ENCODE data around the gene GIT1. TPM values are rescaled to one million over a fixed set of nuclear protein-coding genes. Genes with fewer than 3 reads are reported as not detected.

Gene GIT1
- polyA plus RNA-seq, 1 of the 3 experiments (the other 2 are of a cell fraction): 42.9 TPM

DNA sequence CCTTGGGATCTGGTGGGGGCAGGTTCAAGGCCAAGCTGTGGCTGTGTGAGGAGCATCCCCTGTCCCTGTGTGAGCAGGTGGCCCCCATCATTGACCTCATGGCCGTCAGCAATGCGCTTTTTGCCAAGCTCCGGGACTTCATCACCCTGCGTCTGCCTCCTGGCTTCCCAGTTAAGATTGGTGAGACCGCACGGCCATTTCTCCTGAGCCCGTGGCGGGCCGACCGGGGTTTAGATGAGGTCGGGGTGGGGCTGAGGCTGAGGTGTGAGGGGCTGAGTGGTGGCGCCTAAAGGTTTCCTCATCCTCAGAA is 22.6 kb upstream of the GIT1 start:
- no peak for DNase-seq
- Histone ChIP-seq H3K9me2 (no peaks in the 10 kb centered on the region), H3K4me2 (no peak overlapping the region), H3K4me1 (ENCODE audit: control insufficient read depth in 1 of 2, insufficient read depth in 2 of 2, low read depth in 1 of 2, low read length in 1 of 2) (peaks cover 0 to 2% of the 10 kb centered on the region in 2 experiments; a peak in 1 of 4 replicates), H3K9me3 (no peaks in the 10 kb centered on the region), H3K36me3 (replicated peaks in 1 of 2; ENCODE audit: control insufficient read depth in 1 of 2, insufficient read depth in 2 of 2, low read length in 1 of 2) (peaks cover 0 to 34% of the 10 kb centered on the region in 2 experiments), H3K27me3 (ENCODE audit: insufficient read depth) (no peaks in the 10 kb centered on the region), H4K20me1 (ENCODE audit: insufficient read depth) (no peaks in the 10 kb centered on the region), H3K4me3 (ENCODE audit: low read depth in 2 of 2, low read length in 1 of 2) (no peak overlapping the region), H2AFZ (ENCODE audit: low read depth) (no peak overlapping the region), H3K9ac (no peak overlapping the region), H3F3A (replicated peaks; ENCODE audit: insufficient read depth) (no peaks in the 10 kb centered on the region), H3K79me2 (ENCODE audit: insufficient read depth) (no peaks in the 10 kb centered on the region), H3K27ac (ENCODE audit: low read depth in 2 of 2, low read length in 1 of 2) (no peak overlapping the region; a peak in 1 of 4 replicates)
- CTCF ChIA-PET: no interaction called here
- TF ChIP-seq NFIC (IDR thresholded peaks at IDR 0.05; ENCODE audit: borderline replicate concordance) (no peak), FOXM1 (IDR thresholded peaks at IDR 0.05; ENCODE audit: low read depth) (no peak), YY1 (IDR thresholded peaks at IDR 0.05; ENCODE audit: low read depth) (no peak), NRF1 (IDR thresholded peaks at IDR 0.05; ENCODE audit: low read depth, low read length) (no peak), TEAD4 (IDR thresholded peaks at IDR 0.05; ENCODE audit: borderline replicate concordance, insufficient read depth) (no peak), TAF1 (IDR thresholded peaks at IDR 0.05; ENCODE audit: borderline replicate concordance, low read depth, low read length) (no peak), RAD21 (IDR thresholded peaks at IDR 0.05; ENCODE audit: low read length) (no peak), FOXJ3 (CRISPR knock-in tag; IDR thresholded peaks at IDR 0.05) (no peak)
- TF ChIP-seq, protein P1, sequence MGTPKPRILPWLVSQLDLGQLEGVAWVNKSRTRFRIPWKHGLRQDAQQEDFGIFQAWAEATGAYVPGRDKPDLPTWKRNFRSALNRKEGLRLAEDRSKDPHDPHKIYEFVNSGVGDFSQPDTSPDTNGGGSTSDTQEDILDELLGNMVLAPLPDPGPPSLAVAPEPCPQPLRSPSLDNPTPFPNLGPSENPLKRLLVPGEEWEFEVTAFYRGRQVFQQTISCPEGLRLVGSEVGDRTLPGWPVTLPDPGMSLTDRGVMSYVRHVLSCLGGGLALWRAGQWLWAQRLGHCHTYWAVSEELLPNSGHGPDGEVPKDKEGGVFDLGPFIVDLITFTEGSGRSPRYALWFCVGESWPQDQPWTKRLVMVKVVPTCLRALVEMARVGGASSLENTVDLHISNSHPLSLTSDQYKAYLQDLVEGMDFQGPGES (IDR thresholded peaks at IDR 0.05; ENCODE audit: low read depth, low read length): no peak
- WGBS (ENCODE audit: low lambda C conversion rate): 94% methylated on average over 4 of the region's 12 CpGs
- POLR2A ChIA-PET: no interaction called here

DNA sequence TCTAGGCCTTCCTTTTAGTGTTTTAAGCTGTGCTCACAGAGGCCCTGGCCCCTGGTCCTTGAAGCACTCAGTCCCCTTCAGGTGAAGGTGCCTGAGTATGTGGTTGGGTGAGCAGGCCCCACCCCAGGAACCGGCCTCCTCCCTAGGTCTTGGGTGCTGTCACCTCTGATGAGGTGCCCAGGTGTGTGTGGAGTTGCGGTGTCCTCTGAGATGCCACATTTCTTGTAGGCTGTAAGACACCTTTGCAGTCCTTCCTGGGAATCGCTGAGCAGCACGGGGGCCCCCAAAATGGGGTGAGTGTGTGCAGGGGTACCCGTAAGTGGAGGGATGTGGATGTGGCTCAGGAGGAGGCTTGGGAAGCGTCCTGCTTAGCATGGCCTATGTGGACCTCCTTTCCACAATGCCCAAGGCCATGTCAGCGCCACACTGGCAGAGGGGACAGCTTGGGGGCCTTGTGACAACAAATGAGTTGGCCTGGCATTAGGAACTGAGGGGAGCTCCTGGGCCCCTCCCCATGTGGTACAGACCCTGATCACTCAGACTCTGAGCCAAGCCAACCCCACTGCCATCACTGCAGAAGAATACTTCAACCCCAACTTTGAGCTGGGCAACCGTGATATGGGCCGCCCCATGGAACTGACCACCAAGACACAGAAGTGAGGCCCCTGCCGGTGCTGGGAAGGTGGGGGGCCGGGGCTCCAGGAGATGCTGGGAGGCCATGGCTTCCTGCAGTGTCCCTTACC is 22.1 kb upstream of the GIT1 start:
- TF ChIP-seq SMC3 (IDR thresholded peaks at IDR 0.05; ENCODE audit: low read depth, low read length) (no peak), RXRA (IDR thresholded peaks at IDR 0.05; ENCODE audit: borderline replicate concordance, low read depth) (no peak), JUND (IDR thresholded peaks at IDR 0.05) (no peak), ELF1 (IDR thresholded peaks at IDR 0.05) (no peak), CHD2 (IDR thresholded peaks at IDR 0.05; ENCODE audit: low read length, partially characterized antibody) (no peak), MEF2A (IDR thresholded peaks at IDR 0.05; ENCODE audit: borderline replicate concordance, low read depth) (no peak), FOXM1 (IDR thresholded peaks at IDR 0.05; ENCODE audit: low read depth) (no peak)
- TF ChIP-seq, protein P2, sequence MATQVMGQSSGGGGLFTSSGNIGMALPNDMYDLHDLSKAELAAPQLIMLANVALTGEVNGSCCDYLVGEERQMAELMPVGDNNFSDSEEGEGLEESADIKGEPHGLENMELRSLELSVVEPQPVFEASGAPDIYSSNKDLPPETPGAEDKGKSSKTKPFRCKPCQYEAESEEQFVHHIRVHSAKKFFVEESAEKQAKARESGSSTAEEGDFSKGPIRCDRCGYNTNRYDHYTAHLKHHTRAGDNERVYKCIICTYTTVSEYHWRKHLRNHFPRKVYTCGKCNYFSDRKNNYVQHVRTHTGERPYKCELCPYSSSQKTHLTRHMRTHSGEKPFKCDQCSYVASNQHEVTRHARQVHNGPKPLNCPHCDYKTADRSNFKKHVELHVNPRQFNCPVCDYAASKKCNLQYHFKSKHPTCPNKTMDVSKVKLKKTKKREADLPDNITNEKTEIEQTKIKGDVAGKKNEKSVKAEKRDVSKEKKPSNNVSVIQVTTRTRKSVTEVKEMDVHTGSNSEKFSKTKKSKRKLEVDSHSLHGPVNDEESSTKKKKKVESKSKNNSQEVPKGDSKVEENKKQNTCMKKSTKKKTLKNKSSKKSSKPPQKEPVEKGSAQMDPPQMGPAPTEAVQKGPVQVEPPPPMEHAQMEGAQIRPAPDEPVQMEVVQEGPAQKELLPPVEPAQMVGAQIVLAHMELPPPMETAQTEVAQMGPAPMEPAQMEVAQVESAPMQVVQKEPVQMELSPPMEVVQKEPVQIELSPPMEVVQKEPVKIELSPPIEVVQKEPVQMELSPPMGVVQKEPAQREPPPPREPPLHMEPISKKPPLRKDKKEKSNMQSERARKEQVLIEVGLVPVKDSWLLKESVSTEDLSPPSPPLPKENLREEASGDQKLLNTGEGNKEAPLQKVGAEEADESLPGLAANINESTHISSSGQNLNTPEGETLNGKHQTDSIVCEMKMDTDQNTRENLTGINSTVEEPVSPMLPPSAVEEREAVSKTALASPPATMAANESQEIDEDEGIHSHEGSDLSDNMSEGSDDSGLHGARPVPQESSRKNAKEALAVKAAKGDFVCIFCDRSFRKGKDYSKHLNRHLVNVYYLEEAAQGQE (IDR thresholded peaks at IDR 0.05; ENCODE audit: low read depth, low read length): no peak
- TF ChIP-seq, protein P1 (IDR thresholded peaks at IDR 0.05; ENCODE audit: low read depth, low read length): no peak
- H3F3A ChIP-seq (replicated peaks; ENCODE audit: insufficient read depth): no peaks in the 10 kb centered on the region
- no peak for DNase-seq
- CTCF ChIA-PET: no interaction called here
- no peaks in the 10 kb centered on the region for H3K9me3 ChIP-seq
- H2AFZ ChIP-seq (ENCODE audit: low read depth): no peak overlapping the region
- H3K27ac ChIP-seq (ENCODE audit: low read depth in 2 of 2, low read length in 1 of 2): no peak overlapping the region
- WGBS (ENCODE audit: low lambda C conversion rate): 91% methylated on average over 11 of the region's 11 CpGs
- peaks cover 0 to 34% of the 10 kb centered on the region in 2 experiments for H3K36me3 ChIP-seq (replicated peaks in 1 of 2; ENCODE audit: control insufficient read depth in 1 of 2, insufficient read depth in 2 of 2, low read length in 1 of 2)
- no peak overlapping the region for H3K4me3 ChIP-seq (ENCODE audit: low read depth in 2 of 2, low read length in 1 of 2)
- no peaks in the 10 kb centered on the region for H4K20me1 ChIP-seq (ENCODE audit: insufficient read depth)
- H3K4me2 ChIP-seq: no peak overlapping the region
- no peaks in the 10 kb centered on the region for H3K27me3 ChIP-seq (ENCODE audit: insufficient read depth)
- POLR2A ChIA-PET: no interaction called here
- peaks cover 0 to 2% of the 10 kb centered on the region in 2 experiments; a peak in 1 of 4 replicates for H3K4me1 ChIP-seq (ENCODE audit: control insufficient read depth in 1 of 2, insufficient read depth in 2 of 2, low read depth in 1 of 2, low read length in 1 of 2)
- H3K9me2 ChIP-seq: no peaks in the 10 kb centered on the region
- H3K79me2 ChIP-seq (ENCODE audit: insufficient read depth): no peaks in the 10 kb centered on the region
- H3K9ac ChIP-seq: no peak overlapping the region
